ENCODE data around the gene AFF3. TPM values are rescaled to one million over a fixed set of nuclear protein-coding genes. Genes with fewer than 3 reads are reported as not detected.
"Not testable (repeated sequence)": the region's sequence is repeated elsewhere in the genome, so short reads cannot be mapped to it uniquely, and the experiment has no call there.

The AFF3 gene
- total and polyA plus RNA-seq, 8 donors = 1.4 to 78.8 (median 14.7) TPM

GRCh38 chr2:99775585-99775984, 366.8 kb downstream of the AFF3 start:
- TF ChIP-seq EP300 (IDR thresholded peaks at IDR 0.05) = no peak
- TF ChIP-seq, protein P1, sequence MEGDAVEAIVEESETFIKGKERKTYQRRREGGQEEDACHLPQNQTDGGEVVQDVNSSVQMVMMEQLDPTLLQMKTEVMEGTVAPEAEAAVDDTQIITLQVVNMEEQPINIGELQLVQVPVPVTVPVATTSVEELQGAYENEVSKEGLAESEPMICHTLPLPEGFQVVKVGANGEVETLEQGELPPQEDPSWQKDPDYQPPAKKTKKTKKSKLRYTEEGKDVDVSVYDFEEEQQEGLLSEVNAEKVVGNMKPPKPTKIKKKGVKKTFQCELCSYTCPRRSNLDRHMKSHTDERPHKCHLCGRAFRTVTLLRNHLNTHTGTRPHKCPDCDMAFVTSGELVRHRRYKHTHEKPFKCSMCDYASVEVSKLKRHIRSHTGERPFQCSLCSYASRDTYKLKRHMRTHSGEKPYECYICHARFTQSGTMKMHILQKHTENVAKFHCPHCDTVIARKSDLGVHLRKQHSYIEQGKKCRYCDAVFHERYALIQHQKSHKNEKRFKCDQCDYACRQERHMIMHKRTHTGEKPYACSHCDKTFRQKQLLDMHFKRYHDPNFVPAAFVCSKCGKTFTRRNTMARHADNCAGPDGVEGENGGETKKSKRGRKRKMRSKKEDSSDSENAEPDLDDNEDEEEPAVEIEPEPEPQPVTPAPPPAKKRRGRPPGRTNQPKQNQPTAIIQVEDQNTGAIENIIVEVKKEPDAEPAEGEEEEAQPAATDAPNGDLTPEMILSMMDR (IDR thresholded peaks at IDR 0.05) = no peak
- TF ChIP-seq POLR2A (IDR thresholded peaks at IDR 0.05) = no peak
- no peak for TF ChIP-seq POLR2AphosphoS5 (IDR thresholded peaks at IDR 0.05)
- intact Hi-C loops (cut with DNase I; ENCODE audit: low total_unique reads) = no loop called here
- WGBS, 5 donors = 73 to 86% (median 81%) methylated on average over 4 of the region's 4 CpGs

GRCh38 chr2:99773642-99774041, 368.7 kb downstream of the AFF3 start:
- H3K36me3 ChIP-seq; DNase-seq; H3K9me3 ChIP-seq; H3K27me3 ChIP-seq; intact Hi-C loops (cut with DNase I; ENCODE audit: low total_unique reads); H3K4me3 ChIP-seq; H3K27ac ChIP-seq: not testable (repeated sequence)
- peaks cover 0 to 11% (median 5%) of the 10 kb centered on the region in 4 donors for H3K4me1 ChIP-seq
- 48 to 77% (median 65%) methylated on average over 1 of the region's 1 CpG for WGBS, 5 donors

More at GRCh38 chr2:99775585-99775984, 366.8 kb downstream of the AFF3 start:
- Histone ChIP-seq H3K27me3 (no peaks in the 10 kb centered on the region), H3K4me1 (peaks cover 0 to 11% (median 5%) of the 10 kb centered on the region in 4 donors), H3K4me3 (no peak overlapping the region), H3K27ac (no peak overlapping the region), H3K9me3 (peaks cover 0 to 4% (median 0%) of the 10 kb centered on the region in 4 donors), H3K36me3 (no peaks in the 10 kb centered on the region)
- no peak for DNase-seq

DNA sequence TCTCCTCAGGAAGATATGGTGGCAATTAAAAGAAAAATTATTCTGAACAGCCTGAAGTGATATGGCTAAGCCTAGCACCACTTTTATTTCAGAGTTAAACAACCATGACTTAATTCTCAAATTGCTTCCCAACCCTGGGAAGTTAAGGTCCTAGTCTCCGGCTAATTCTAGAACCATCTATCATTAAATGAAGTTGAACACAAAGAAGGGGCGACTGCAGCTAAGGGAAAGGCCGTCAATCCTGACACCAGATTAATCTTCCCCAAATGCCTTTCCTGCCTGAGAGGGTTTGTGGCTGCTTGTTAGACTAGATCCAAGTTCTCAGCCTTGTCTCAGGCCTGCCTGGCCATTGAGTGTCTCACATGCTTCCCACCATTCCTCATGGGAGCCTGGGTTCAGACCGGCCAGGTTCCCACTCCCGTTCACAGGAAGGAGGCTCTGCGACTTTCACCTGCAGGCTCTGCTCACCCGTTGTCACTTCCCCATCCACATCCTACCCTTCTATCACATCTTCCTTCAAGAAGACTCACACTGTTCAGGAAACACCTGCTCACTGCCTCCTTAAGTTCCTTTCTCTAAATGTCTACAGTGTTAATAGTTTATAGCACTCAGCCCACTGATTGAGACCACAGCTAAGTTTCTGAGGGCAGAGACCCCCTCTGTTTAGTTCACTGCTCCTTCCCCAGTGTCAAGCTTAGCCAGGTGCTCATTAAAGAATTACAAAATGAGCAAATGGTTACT, 369.6 kb downstream of the AFF3 start:
- H3K27ac ChIP-seq = peak overlapping the region in 1 of 5 donors; percentile 30
- peaks cover 0 to 11% (median 5%) of the 10 kb centered on the region in 4 donors for H3K4me1 ChIP-seq
- WGBS, 5 donors = 49 to 67% (median 59%) methylated on average over 7 of the region's 7 CpGs
- no peaks in the 10 kb centered on the region for H3K36me3 ChIP-seq
- no peaks in the 10 kb centered on the region for H3K27me3 ChIP-seq
- no peak for TF ChIP-seq POLR2A (IDR thresholded peaks at IDR 0.05)
- TF ChIP-seq EP300 (IDR thresholded peaks at IDR 0.05) = no peak
- TF ChIP-seq, protein P1 (IDR thresholded peaks at IDR 0.05) = no peak
- TF ChIP-seq POLR2AphosphoS5 (IDR thresholded peaks at IDR 0.05) = no peak
- no peaks in the 10 kb centered on the region for H3K9me3 ChIP-seq
- H3K4me3 ChIP-seq = no peak overlapping the region
- DNase-seq = no peak
- intact Hi-C loops (cut with DNase I; ENCODE audit: low total_unique reads) = no loop called here

DNA sequence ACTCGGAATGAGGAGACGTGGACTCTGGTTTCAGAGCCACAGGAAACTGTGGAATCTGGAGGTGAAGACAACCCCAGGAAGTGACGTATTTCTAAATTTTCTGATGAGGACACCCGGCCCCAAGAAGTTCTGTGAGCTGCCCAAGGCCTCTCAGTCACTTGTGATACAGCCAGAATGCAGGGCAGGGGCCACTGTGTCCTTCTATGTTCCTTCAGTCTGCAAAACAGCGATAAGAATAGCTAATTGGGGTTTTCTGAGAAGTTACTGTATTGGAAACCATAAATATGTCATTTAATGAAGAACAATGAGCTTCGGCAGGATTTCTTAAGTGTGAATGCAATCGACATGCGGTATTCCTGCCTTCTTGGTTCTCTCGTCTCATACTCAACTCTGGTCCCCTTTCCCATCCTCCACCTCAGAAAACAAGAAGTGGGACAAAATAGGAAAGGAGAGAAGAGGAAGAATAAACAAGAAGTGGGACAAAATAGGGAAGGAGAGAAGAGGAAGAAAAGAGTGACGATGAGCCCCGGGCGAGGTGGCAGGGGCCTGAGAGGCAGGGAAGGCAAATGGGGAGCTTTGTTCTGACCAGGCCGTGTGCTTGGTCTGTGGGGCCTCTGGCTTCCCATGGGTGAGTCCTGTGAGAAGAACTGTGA, 370.6 kb downstream of the AFF3 start:
- 77 to 84% (median 81%) methylated on average over 13 of the region's 13 CpGs for WGBS, 5 donors
- Histone ChIP-seq H3K4me3 (no peak overlapping the region), H3K36me3 (no peaks in the 10 kb centered on the region), H3K27ac (peak overlapping the region in 2 of 5 donors; percentile 8 to 30), H3K9me3 (no peaks in the 10 kb centered on the region), H3K4me1 (peaks cover 0 to 11% (median 5%) of the 10 kb centered on the region in 4 donors), H3K27me3 (no peaks in the 10 kb centered on the region)
- intact Hi-C loops (cut with DNase I; ENCODE audit: low total_unique reads) = no loop called here
- TF ChIP-seq, protein P1 (IDR thresholded peaks at IDR 0.05) = no peak
- TF ChIP-seq POLR2A (IDR thresholded peaks at IDR 0.05) (no peak), POLR2AphosphoS5 (IDR thresholded peaks at IDR 0.05) (no peak), EP300 (IDR thresholded peaks at IDR 0.05) (no peak)
- no peak for DNase-seq

Measured in stomach (tissue), 9 donors.